Keratinocyte (primary cell): ENCODE data around the gene DCLK1.

Source experiments
- CTCF ChIP-seq, 3 experiments: IDR thresholded peaks in 1 of 3; conservative IDR thresholded peaks in 1 of 3; optimal IDR thresholded peaks in 1 of 3; 2 replicates in 2 of 3; 3 replicates in 1 of 3; pipeline versions ENCODE3 to v1.5.1; 2011; ENCODE audit warnings: low read length in 3 of 3, mild to moderate bottlenecking in 3 of 3, moderate library complexity in 2 of 3, control low read depth in 1 of 3, inconsistent platforms in 1 of 3; ENCODE audit not compliant: insufficient read depth in 2 of 3; ENCODE audit errors: extremely low read depth in 1 of 3
- EZH2 ChIP-seq: IDR thresholded peaks from one replicate; pipeline ENCODE4 v1.6.1; 2012; ENCODE audit warnings: inconsistent platforms, mild to moderate bottlenecking, low read length, moderate library complexity

- TF ChIP-seq CTCF (optimal IDR thresholded peaks at IDR 0.05 in 1 of 3, IDR thresholded peaks at IDR 0.05 in 1 of 3, conservative IDR thresholded peaks at IDR 0.05 in 1 of 3; ENCODE audit: extremely low read depth in 1 of 3, insufficient read depth in 2 of 3, low read length in 3 of 3) (no peak), EZH2 (no peak)
Measured at GRCh38 chr13:35990196-35990595, 141.0 kb downstream of the DCLK1 start.
